Glutamatergic neuron (in vitro differentiated cells): Measurements from ENCODE around the gene PDLIM5. TPM values are rescaled to one million over a fixed set of nuclear protein-coding genes. Genes with fewer than 3 reads are reported as not detected.

ENCODE experiments used
- DNase-seq: peaks from one replicate; pipeline ENCODE4 v3.0.0; 2022
- H3K27ac Mint-ChIP-seq: one replicate; pipeline ENCODE4 v1.8.0; 2020; ENCODE audit warnings: mild to moderate bottlenecking, mixed read lengths, inconsistent platforms; ENCODE audit not compliant: unreplicated experiment
- H3K27me3 Mint-ChIP-seq: one replicate; pipeline ENCODE4 v1.8.0; 2020; ENCODE audit warnings: mild to moderate bottlenecking, moderate library complexity, mixed read lengths, inconsistent platforms; ENCODE audit not compliant: unreplicated experiment
- H3K36me3 Mint-ChIP-seq: one replicate; pipeline ENCODE4 v1.8.0; 2020; ENCODE audit warnings: mild to moderate bottlenecking, mixed read lengths, inconsistent platforms; ENCODE audit not compliant: unreplicated experiment
- H3K4me1 Mint-ChIP-seq: one replicate; pipeline ENCODE4 v1.8.0; 2020; ENCODE audit warnings: mild to moderate bottlenecking, low read depth, mixed read lengths, inconsistent platforms; ENCODE audit not compliant: unreplicated experiment
- H3K4me3 Mint-ChIP-seq: one replicate; pipeline ENCODE4 v1.8.0; 2020; ENCODE audit warnings: mild to moderate bottlenecking, mixed read lengths, inconsistent platforms; ENCODE audit not compliant: unreplicated experiment
- H3K9me3 Mint-ChIP-seq: one replicate; pipeline ENCODE4 v1.8.0; 2020; ENCODE audit warnings: mild to moderate bottlenecking, moderate library complexity, mixed read lengths, inconsistent platforms; ENCODE audit not compliant: unreplicated experiment
- total RNA-seq: library from RNA; stranded (reverse); fragmentation: NEBNext Ultra II Directional; extraction: Animal tissue kit (Norgen Biotek cat#: 25700); gene quantifications from one replicate; pipeline ENCODE4 v1.2.1, GENCODE V29; 2021; ENCODE audit not compliant: unreplicated experiment
- TF ChIP-seq, protein P1 (sequence below): fragments of 200-600 bp; sonication (generic); IDR thresholded peaks from one replicate; pipeline ENCODE4 v1.5.0; 2021; ENCODE audit not compliant: partially characterized antibody, unreplicated experiment

PDLIM5 gene
- total RNA-seq, 1 donor from 2014 or later: 32.7 TPM

DNA sequence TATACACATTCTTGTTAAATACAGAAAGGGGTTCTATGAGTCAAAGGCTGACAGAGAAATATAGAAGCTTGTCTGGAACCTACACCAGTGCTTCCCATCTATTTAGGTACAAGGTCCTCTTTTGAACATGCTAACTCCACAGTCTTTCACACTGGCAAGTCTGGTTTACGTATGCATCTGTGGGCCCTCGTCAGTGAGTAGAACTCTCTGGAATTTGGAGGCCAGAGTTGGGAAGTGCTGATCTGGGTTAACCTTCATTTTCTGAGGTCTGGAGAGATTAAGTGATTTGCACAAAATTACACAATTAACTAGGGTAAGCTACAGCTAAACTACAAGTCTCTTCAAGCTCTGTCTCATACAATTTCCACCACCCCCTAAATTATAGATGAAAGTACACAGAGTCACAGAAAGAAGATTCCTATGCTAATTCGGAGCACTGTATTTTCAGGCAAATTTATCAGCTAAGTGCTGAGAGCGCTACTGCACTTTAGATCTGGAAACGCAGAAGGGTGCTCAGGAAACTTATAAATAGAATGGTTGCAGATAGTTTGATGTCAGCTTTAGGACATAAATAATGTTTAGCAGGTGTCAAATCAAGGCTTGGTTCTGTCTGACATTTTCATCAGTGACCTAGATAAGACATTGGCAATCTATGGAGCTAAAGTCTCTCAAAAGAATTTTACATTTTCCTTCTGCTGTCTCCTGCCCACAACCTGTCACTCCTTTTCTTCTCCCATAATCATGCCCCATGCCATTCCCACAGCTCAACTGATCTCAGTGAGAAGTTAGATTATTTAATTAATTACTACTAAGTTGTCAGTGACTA is 43.0 kb upstream of the PDLIM5 start:
- no peaks in the 10 kb centered on the region for H3K27me3 Mint-ChIP-seq
- H3K9me3 Mint-ChIP-seq: no peaks in the 10 kb centered on the region
- H3K4me1 Mint-ChIP-seq: peaks cover 7% of the 10 kb centered on the region
- no peak overlapping the region for H3K27ac Mint-ChIP-seq
- DNase-seq: no peak
- H3K4me3 Mint-ChIP-seq: no peak overlapping the region
- TF ChIP-seq, protein P1, sequence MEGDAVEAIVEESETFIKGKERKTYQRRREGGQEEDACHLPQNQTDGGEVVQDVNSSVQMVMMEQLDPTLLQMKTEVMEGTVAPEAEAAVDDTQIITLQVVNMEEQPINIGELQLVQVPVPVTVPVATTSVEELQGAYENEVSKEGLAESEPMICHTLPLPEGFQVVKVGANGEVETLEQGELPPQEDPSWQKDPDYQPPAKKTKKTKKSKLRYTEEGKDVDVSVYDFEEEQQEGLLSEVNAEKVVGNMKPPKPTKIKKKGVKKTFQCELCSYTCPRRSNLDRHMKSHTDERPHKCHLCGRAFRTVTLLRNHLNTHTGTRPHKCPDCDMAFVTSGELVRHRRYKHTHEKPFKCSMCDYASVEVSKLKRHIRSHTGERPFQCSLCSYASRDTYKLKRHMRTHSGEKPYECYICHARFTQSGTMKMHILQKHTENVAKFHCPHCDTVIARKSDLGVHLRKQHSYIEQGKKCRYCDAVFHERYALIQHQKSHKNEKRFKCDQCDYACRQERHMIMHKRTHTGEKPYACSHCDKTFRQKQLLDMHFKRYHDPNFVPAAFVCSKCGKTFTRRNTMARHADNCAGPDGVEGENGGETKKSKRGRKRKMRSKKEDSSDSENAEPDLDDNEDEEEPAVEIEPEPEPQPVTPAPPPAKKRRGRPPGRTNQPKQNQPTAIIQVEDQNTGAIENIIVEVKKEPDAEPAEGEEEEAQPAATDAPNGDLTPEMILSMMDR: no peak
- H3K36me3 Mint-ChIP-seq: no peaks in the 10 kb centered on the region

DNA sequence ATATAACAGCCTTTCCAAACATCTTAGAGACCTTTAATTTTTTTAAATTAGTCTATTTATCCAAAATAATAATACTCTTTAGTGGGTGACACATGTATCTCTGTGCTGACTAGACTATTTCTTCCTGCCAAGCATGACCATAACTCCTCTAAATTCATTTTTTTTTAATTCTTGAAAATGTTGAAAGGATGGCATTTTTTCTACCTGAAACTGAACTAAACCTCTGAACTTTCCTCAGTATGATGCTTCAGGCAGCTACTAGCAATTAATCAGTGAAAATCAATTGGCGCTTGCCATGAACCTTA is 42.4 kb upstream of the PDLIM5 start:
- Mint-ChIP-seq H3K9me3 (no peaks in the 10 kb centered on the region), H3K27ac (no peak overlapping the region), H3K36me3 (no peaks in the 10 kb centered on the region), H3K4me1 (peaks cover 4% of the 10 kb centered on the region), H3K27me3 (no peaks in the 10 kb centered on the region), H3K4me3 (no peak overlapping the region)
- no peak for DNase-seq
- TF ChIP-seq, protein P1: no peak

DNA sequence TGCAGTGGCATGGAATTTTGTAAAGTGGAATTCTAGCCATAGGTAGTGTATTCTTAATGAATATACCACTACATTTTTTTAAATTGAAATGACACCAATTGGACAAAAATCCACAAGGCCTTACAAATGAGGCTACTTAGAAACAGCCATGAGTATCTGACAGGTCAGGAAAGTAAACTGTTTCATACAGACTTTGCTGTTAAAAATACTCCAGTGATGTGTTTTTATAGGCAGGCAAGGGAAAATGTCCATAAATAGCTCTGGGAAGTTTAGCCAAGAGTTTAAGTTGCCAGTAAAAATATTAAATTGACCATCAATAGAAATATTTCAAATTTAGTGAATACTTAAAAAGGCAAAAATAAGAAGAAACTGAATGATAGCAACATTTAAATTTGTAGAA is 41.8 kb upstream of the PDLIM5 start:
- Mint-ChIP-seq H3K9me3 (peaks cover 1% of the 10 kb centered on the region), H3K27ac (no peak overlapping the region), H3K27me3 (no peaks in the 10 kb centered on the region), H3K4me3 (no peak overlapping the region), H3K36me3 (no peaks in the 10 kb centered on the region), H3K4me1 (peaks cover 4% of the 10 kb centered on the region)
- no peak for DNase-seq
- TF ChIP-seq, protein P1: no peak

DNA sequence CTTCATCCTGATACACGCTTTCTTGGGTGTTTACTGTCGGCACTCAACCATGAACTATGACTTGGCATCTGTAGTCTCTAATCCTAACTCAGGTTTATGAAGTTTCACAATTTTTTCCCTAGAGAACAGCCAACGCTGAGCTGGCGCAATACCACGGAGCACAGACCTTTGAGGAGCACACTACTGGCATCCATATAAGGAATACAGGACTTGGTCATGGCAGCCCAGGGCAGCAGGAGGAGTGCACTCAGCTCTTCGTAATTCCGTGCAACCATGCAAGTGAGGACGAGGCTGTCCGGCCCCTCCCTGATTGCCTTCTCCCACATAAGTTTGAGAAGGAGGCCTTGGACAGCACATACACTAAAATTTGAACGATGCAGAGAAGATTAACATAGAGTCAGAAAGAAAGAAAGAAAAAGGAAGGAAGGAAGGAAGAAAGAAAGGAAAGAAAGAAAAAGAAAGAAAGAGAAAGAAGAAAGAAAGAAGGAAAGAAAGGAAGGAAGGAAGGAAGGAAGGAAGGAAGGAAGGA is 41.0 kb upstream of the PDLIM5 start:
- H3K27ac Mint-ChIP-seq: no peak overlapping the region
- DNase-seq: no peak
- peaks cover 4% of the 10 kb centered on the region for H3K4me1 Mint-ChIP-seq
- H3K36me3 Mint-ChIP-seq: no peaks in the 10 kb centered on the region
- no peaks in the 10 kb centered on the region for H3K27me3 Mint-ChIP-seq
- H3K4me3 Mint-ChIP-seq: no peak overlapping the region
- TF ChIP-seq, protein P1: no peak
- peaks cover 2% of the 10 kb centered on the region for H3K9me3 Mint-ChIP-seq

DNA sequence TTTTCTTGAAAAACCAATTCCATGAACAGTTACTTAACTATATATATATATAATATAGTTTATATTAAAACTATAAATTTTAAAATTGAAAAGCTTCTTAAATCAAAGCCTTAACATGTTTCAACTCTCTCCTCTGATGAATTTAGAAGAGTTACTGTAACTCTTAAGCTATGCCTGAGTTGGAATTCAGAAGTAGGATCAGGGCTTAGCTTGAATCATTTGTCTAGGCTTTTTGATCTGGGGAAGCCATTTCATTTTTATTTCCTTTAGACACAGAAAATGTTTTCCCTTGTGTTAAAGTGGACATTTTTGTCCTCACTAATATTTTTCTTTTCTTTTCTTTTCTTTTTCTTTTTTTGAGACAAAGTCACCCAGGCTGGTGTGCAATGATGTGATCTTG is 40.4 kb upstream of the PDLIM5 start:
- peaks cover 4% of the 10 kb centered on the region for H3K4me1 Mint-ChIP-seq
- H3K27me3 Mint-ChIP-seq: no peaks in the 10 kb centered on the region
- no peak for DNase-seq
- H3K9me3 Mint-ChIP-seq: peaks cover 2% of the 10 kb centered on the region
- TF ChIP-seq, protein P1: no peak
- no peak overlapping the region for H3K27ac Mint-ChIP-seq
- H3K36me3 Mint-ChIP-seq: no peaks in the 10 kb centered on the region
- no peak overlapping the region for H3K4me3 Mint-ChIP-seq
